HUES48 (cell line): ENCODE measurements around the gene FAM151A.

ENCODE experiments used
- H3K27ac ChIP-seq: one replicate; pipeline ENCODE4 v1.7.0; 2013; ENCODE audit warnings: low read depth, low read length, inconsistent platforms
- H3K27me3 ChIP-seq: 2 replicates; pipeline ENCODE4 v1.6.1; 2013; ENCODE audit warnings: mild to moderate bottlenecking, low read length; ENCODE audit not compliant: control insufficient read depth, insufficient read depth
- H3K36me3 ChIP-seq: 2 replicates; pipeline ENCODE4 v1.6.1; 2013; ENCODE audit warnings: low read length; ENCODE audit not compliant: control insufficient read depth, insufficient read depth
- H3K4me1 ChIP-seq: 2 replicates; pipeline ENCODE4 v1.6.1; 2013; ENCODE audit warnings: mild to moderate bottlenecking, low read length; ENCODE audit not compliant: control insufficient read depth, insufficient read depth
- H3K4me3 ChIP-seq: 2 replicates; pipeline ENCODE4 v1.5.1; 2013; ENCODE audit warnings: mild to moderate bottlenecking, low read depth, low read length
- H3K9ac ChIP-seq: 2 replicates; pipeline ENCODE4 v1.6.1; 2013; ENCODE audit warnings: mild to moderate bottlenecking, low read depth, low read length, moderate library complexity
- H3K9me3 ChIP-seq: 2 replicates; pipeline ENCODE4 v1.6.1; 2013; ENCODE audit warnings: low read length; ENCODE audit not compliant: control insufficient read depth, insufficient read depth

Gene FAM151A

DNA sequence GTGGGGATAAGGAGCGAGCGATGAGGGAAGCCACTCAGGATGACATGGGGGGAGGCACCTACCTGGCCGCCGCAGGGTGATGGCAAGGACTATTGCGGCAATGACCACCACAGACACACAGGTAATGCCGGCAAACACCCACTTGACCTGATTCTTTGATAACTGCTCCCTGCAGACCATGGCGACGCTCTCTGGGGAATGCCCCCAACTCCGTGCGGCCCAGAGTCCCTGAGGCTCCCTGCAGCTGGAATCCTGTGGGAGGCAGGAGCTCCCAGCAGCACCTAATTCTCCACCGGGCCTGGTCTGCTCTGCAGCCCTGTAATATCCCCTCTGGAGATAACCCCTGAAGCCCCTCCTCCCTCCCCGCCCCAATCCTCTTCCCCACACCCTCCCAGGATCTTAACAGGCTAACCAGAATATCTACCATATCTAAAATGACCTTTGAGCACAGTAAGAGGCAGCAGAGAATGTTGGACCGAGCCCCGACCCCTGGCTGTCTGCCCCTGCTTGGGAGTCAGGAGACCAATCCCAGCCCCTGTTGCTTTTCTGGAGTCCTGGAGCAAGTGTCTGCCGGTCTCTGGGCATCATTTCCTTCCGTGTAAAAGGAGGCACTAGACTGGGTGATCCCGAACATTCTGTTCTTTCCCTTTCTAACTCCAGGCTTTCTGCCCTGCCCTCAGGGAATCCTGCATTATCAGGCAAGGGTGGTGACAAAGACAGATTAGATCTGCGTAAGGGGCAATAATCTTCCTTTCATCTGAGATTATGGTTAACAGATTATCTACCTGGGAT lies at the start of gene FAM151A:
Gene FAM151A (minus strand): TSS at position 310 of the 792 bp plus-strand sequence. CDS start 130 bp downstream, at position 180.
- no peaks in the 10 kb centered on the region for H3K9me3 ChIP-seq
- H3K4me1 ChIP-seq = no peaks in the 10 kb centered on the region
- no peak within 1 kb of the TSS for H3K27ac ChIP-seq
- H3K9ac ChIP-seq = no peak within 1 kb of the TSS
- no peaks in the 10 kb centered on the region for H3K27me3 ChIP-seq
- H3K4me3 ChIP-seq = no peak within 1 kb of the TSS
- no peaks in the 10 kb centered on the region for H3K36me3 ChIP-seq

DNA sequence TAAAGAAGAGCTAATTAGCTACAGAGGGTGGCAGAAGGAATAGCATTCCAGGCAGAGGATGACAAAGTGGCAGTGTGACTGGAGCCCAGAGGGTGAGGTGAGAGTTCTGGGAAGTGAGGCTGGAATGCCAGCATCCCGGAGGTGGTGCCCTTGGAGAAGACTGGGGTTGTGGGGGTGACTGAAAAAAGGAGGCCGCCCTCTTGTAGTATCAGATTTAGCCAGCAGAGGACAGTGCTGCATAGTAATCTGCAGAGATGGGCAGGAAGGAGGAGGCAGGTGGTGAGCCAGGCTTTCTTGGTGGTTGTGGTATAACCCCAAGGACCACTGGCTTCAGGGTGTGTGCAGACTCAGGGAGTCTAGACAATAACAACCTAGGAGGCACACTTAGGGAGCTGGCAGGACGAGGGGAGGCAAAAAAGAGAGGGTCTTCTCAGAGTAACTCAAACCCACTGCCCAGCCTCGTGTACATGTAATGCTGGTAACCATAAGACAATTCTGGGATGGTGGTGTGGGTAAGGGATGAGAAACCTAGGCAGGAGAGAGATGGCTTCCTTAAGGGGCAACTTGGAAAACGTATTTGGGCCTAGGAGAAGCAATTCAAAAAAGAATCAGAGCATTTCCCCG lies 48.8 kb upstream of the FAM151A start:
- no peak overlapping the region for H3K27ac ChIP-seq
- H3K9me3 ChIP-seq = no peaks in the 10 kb centered on the region
- no peaks in the 10 kb centered on the region for H3K36me3 ChIP-seq
- no peak overlapping the region for H3K4me3 ChIP-seq
- no peak overlapping the region for H3K9ac ChIP-seq
- H3K27me3 ChIP-seq = no peaks in the 10 kb centered on the region
- H3K4me1 ChIP-seq = no peaks in the 10 kb centered on the region

DNA sequence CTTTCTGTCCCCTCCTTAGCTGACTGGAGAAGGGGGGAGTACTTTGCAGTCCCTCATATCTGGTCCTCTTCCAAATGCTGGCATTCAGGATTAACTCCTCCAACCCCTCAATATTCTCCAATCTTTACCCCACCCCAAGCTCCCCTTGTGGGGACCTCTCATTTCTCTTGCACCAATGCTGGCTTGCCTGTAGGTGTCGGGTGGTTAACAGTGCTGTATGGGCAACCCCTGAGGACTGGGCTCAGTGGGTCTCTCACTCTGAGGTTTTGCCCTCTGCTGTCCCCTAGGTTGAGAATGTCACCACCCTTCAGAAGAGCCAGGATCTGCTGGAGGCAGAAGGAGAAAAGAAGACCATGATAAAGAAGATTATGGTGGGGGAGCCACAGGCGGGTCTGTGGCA lies 45.2 kb upstream of the FAM151A start:
- no peak overlapping the region for H3K9ac ChIP-seq
- no peaks in the 10 kb centered on the region for H3K27me3 ChIP-seq
- H3K9me3 ChIP-seq = no peaks in the 10 kb centered on the region
- H3K4me3 ChIP-seq = no peak overlapping the region
- H3K4me1 ChIP-seq = no peaks in the 10 kb centered on the region
- no peak overlapping the region for H3K27ac ChIP-seq
- H3K36me3 ChIP-seq = no peaks in the 10 kb centered on the region

DNA sequence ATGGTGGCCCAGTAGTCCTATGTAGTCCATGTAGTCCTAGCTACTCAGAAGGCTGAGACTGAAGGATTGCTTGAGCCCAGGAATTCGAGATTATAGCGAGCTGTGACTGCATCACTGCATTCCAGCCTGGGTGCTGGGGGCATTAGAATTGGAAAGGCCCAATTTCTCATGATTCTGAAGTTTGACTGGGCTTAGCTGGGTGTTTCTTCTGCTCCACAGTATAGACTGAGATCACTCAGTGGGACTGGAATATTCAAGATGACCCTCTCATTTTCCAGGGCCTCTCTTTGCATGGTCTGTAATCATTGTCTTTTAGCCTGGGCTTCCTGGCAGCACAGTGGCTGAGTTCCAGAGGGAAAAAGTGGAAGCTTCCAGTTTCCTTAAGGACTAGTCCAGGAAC lies 44.5 kb upstream of the FAM151A start:
- Histone ChIP-seq H3K27me3 (no peaks in the 10 kb centered on the region), H3K9me3 (no peaks in the 10 kb centered on the region), H3K27ac (no peak overlapping the region), H3K4me1 (no peaks in the 10 kb centered on the region), H3K9ac (no peak overlapping the region), H3K36me3 (no peaks in the 10 kb centered on the region), H3K4me3 (no peak overlapping the region)

DNA sequence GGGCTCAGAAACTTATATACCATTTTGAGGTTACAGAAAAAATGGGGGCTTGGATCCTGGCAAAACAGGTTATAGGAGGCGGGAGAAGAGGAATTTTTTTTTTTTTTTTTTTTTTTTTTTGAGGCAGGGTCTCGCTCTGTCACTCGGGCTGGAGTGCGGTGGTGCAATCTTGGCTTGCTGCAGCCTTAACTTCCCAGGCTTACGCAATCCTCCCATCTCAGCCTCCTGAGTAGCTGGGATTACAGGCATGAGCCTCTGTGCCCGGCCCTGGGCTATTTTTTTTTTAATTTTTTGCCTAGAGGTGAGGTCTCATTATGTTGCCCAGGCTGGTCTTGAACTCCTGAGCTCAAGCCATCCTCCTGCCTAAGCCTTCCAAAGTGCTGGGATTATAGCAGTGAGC lies 43.0 kb upstream of the FAM151A start:
- Histone ChIP-seq H3K27me3 (no peaks in the 10 kb centered on the region), H3K4me3 (no peak overlapping the region), H3K36me3 (no peaks in the 10 kb centered on the region)

DNA sequence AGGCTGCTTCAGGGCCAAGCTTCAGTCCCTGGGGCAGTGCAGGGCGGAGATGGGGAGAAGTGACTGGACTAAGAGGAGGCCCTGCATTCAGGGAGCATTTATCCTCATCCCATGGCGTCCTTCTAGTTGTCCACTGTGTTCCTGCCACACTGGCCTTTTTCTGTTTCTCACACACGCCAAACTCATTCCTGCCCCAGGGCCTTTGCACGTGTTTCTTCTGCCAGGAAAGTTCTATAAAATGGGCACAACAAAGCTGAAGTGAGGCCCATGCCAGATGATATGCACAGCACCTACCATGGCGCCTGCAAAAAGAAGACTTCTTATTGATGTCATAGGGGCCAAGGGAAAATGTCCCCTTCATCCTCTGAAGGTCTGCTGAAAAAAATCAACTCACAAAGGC lies 42.5 kb upstream of the FAM151A start:
- no peak overlapping the region for H3K9ac ChIP-seq
- no peaks in the 10 kb centered on the region for H3K4me1 ChIP-seq
- no peak overlapping the region for H3K4me3 ChIP-seq
- no peak overlapping the region for H3K27ac ChIP-seq
- H3K27me3 ChIP-seq = no peaks in the 10 kb centered on the region
- no peaks in the 10 kb centered on the region for H3K36me3 ChIP-seq
- no peaks in the 10 kb centered on the region for H3K9me3 ChIP-seq

More for the DNA sequence above, 43.0 kb upstream of the FAM151A start:
- no peak overlapping the region for H3K27ac ChIP-seq
- H3K4me1 ChIP-seq = no peaks in the 10 kb centered on the region
- no peaks in the 10 kb centered on the region for H3K9me3 ChIP-seq
- H3K9ac ChIP-seq = no peak overlapping the region

DNA sequence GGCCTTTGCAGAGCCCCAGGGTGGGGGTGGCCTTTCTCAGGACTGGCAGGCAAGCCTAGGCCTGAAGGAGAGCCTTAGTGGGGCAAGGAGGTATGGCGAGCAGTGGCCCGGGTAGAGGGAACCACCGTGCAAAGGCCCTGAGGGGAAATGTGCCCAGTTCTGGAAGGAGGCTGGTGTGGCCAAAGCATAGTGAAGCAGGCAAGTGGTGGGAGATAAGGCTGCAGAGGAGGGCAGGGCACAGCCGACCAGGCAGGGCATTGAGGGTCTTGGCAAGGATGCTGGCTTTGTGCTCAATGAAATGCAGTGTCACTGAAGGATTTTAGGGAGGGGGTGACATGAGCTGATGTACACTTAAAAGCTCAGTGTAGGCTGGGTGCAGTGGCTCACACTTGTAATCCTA lies 41.0 kb upstream of the FAM151A start:
- no peaks in the 10 kb centered on the region for H3K27me3 ChIP-seq
- H3K4me3 ChIP-seq = no peak overlapping the region
- no peaks in the 10 kb centered on the region for H3K4me1 ChIP-seq

DNA sequence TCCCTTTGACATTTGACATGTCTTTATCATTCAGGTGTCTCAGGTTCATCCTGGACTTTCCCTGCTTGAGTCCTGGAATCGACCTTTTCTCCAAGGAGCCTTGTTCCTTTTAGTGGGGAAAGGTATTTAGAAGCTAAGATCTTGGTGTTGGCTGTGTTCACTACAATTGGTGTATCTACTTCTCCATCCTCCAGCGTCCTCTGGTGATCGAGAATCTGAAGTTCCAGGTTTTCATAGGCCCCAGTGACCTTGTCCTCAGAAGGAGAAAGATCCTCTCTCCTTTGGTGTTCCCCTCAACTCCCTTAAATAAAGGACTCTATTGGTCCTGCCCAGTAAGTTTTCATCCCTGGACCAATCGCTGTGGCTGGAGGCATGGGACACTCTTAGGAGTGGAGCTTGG lies 40.4 kb upstream of the FAM151A start:
- no peak overlapping the region for H3K27ac ChIP-seq
- H3K4me3 ChIP-seq = no peak overlapping the region
- H3K9ac ChIP-seq = no peak overlapping the region
- H3K27me3 ChIP-seq = no peaks in the 10 kb centered on the region
- H3K36me3 ChIP-seq = no peaks in the 10 kb centered on the region
- no peaks in the 10 kb centered on the region for H3K4me1 ChIP-seq
- H3K9me3 ChIP-seq = no peaks in the 10 kb centered on the region

More for the DNA sequence above, 41.0 kb upstream of the FAM151A start:
- H3K9me3 ChIP-seq = no peaks in the 10 kb centered on the region
- H3K9ac ChIP-seq = no peak overlapping the region
- no peaks in the 10 kb centered on the region for H3K36me3 ChIP-seq
- no peak overlapping the region for H3K27ac ChIP-seq

DNA sequence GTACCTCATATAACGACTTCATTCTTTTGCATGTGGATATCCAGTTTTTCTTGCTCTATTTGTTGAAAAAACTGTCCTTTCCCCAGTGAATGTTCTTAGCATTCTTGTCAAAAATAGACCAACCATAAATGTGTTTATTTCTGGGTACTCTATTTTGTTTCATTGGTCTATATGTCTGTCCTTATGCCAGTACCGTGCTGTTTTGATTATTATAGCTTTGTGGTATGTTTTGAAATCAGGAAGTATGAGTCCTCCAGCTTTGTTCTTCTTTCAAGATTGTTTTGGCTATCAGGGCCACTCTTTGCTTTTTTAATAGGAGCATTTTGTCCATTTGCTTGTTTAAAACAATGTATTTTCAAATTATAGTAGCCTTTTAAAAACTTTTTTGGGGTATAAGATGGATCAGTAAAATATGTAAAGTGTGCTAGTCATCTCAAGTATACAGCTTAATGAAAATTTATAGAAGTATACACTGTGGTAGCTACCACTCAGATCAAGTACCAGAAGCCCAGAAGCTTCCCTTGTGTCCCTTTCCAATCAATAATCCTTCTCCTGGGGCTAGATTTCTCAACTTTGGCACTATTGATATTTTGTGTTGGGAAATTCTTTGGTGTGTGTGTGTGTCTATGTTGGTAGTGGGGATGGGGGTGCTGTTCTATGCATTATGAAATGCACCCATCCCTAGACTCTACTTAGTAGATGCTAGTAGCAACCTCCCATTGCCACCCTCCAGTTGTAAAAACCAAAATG lies 35.0 kb upstream of the FAM151A start:
- no peak overlapping the region for H3K9ac ChIP-seq
- H3K36me3 ChIP-seq = no peaks in the 10 kb centered on the region
- H3K4me3 ChIP-seq = no peak overlapping the region
- no peak overlapping the region for H3K27ac ChIP-seq
- H3K27me3 ChIP-seq = no peaks in the 10 kb centered on the region
- H3K4me1 ChIP-seq = no peaks in the 10 kb centered on the region
- no peaks in the 10 kb centered on the region for H3K9me3 ChIP-seq

DNA sequence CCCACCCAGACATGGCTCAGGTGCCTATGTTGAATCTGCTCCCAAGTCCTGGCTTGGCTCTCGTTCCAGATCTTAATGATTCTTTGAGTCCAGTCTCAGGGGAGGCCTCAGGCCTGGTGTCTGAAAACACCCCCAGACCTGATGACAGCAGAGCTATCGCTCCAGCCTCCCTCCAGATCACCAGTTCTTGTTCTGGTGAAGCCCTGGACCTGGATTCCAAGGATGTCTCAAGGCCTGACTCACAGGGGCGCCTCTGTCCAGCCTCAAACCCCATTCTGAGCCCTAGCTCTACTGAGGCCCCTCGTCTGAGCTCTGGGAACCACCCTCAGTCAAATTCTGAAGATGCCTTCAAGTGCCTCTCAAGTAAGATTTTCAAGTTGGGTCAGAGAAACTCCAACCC lies 29.7 kb upstream of the FAM151A start:
- no peak overlapping the region for H3K9ac ChIP-seq
- no peaks in the 10 kb centered on the region for H3K36me3 ChIP-seq
- no peaks in the 10 kb centered on the region for H3K27me3 ChIP-seq
- H3K4me3 ChIP-seq = no peak overlapping the region
- H3K9me3 ChIP-seq = no peaks in the 10 kb centered on the region
- no peaks in the 10 kb centered on the region for H3K4me1 ChIP-seq
- no peak overlapping the region for H3K27ac ChIP-seq

DNA sequence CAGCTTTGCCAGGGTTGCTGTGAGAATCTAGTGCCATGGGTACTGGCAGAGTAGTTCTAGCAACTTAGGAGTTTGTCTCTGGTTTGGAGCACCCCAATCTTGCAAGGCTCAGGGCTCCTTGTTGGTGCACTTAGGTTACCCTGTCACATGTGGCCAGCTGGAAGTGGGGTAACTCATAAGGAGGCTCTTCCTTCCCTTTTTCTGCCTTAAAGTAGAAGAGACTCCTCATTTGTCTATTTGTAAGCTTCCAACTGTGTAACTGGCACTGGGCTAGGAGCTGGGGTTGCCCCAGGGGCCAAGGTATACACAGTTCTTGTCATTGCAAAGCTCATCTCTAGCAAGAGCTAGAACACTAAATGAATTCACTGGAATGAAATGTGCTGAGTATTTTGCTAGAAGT lies 28.8 kb upstream of the FAM151A start:
- Histone ChIP-seq H3K9me3 (no peaks in the 10 kb centered on the region), H3K36me3 (no peaks in the 10 kb centered on the region), H3K27me3 (no peaks in the 10 kb centered on the region), H3K9ac (no peak overlapping the region), H3K27ac (no peak overlapping the region), H3K4me3 (no peak overlapping the region), H3K4me1 (no peaks in the 10 kb centered on the region)
